ENCODE measurements around the gene BPHL.
"Not testable (repeated sequence)": the region's sequence is repeated elsewhere in the genome, so short reads cannot be mapped to it uniquely, and the experiment has no call there.

BPHL gene

GRCh38 chr6:3159805-3160781, 41.6 kb downstream of the BPHL start:
- H3K9ac ChIP-seq (ENCODE audit: low read length), result no peak overlapping the region
- H3K4me1 ChIP-seq (ENCODE audit: insufficient read depth, low read length), result peaks cover 15% of the 10 kb centered on the region
- no peaks in the 10 kb centered on the region for H3K9me3 ChIP-seq (ENCODE audit: low read length)
- peak overlapping the region; percentile 10 for H3K27ac ChIP-seq (ENCODE audit: low read depth, low read length)
- H3K27me3 ChIP-seq (ENCODE audit: control insufficient read depth in 1 of 2, insufficient read depth in 2 of 2, low read length in 2 of 2), result no peaks in the 10 kb centered on the region
- H3K36me3 ChIP-seq (ENCODE audit: insufficient read depth, low read length), result peaks cover 7% of the 10 kb centered on the region
- no peak overlapping the region for H3K4me3 ChIP-seq (ENCODE audit: low read depth in 1 of 2, low read length in 2 of 2)

- H3K27ac ChIP-seq (ENCODE audit: low read depth, low read length), result peak overlapping the region; percentile 76
- H3K9ac ChIP-seq (ENCODE audit: low read length), result peak overlapping the region; percentile 61
These were observed 43.6 kb downstream of the BPHL start for GRCh38 chr6:3162067-3162497.

GRCh38 chr6:3162565-3163247, 44.2 kb downstream of the BPHL start:
- Histone ChIP-seq H3K4me3 (ENCODE audit: low read depth in 1 of 2, low read length in 2 of 2) (peak overlapping the region; percentile 72 to 76), H3K4me1 (ENCODE audit: insufficient read depth, low read length) (peaks cover 9% of the 10 kb centered on the region), H3K27ac (ENCODE audit: low read depth, low read length) (peak overlapping the region; percentile 76), H3K27me3 (ENCODE audit: control insufficient read depth in 1 of 2, insufficient read depth in 2 of 2, low read length in 2 of 2) (no peaks in the 10 kb centered on the region), H3K9ac (ENCODE audit: low read length) (peak overlapping the region; percentile 61), H3K36me3 (ENCODE audit: insufficient read depth, low read length) (no peaks in the 10 kb centered on the region), H3K9me3 (ENCODE audit: low read length) (no peaks in the 10 kb centered on the region)

More at GRCh38 chr6:3162067-3162497, 43.6 kb downstream of the BPHL start:
- Histone ChIP-seq H3K9me3 (ENCODE audit: low read length) (no peaks in the 10 kb centered on the region), H3K4me3 (ENCODE audit: low read depth in 1 of 2, low read length in 2 of 2) (peak overlapping the region; percentile 72 to 76), H3K27me3 (ENCODE audit: control insufficient read depth in 1 of 2, insufficient read depth in 2 of 2, low read length in 2 of 2) (no peaks in the 10 kb centered on the region), H3K36me3 (ENCODE audit: insufficient read depth, low read length) (no peaks in the 10 kb centered on the region), H3K4me1 (ENCODE audit: insufficient read depth, low read length) (peaks cover 9% of the 10 kb centered on the region)

GRCh38 chr6:3163248-3163594, 44.7 kb downstream of the BPHL start:
- Histone ChIP-seq H3K36me3 (ENCODE audit: insufficient read depth, low read length) (no peaks in the 10 kb centered on the region), H3K27me3 (ENCODE audit: control insufficient read depth in 1 of 2, insufficient read depth in 2 of 2, low read length in 2 of 2) (no peaks in the 10 kb centered on the region), H3K9me3 (ENCODE audit: low read length) (no peaks in the 10 kb centered on the region), H3K27ac (ENCODE audit: low read depth, low read length) (no peak overlapping the region), H3K4me3 (ENCODE audit: low read depth in 1 of 2, low read length in 2 of 2) (peak overlapping the region; percentile 52 to 76), H3K9ac (ENCODE audit: low read length) (no peak overlapping the region), H3K4me1 (ENCODE audit: insufficient read depth, low read length) (peaks cover 9% of the 10 kb centered on the region)

- no peak overlapping the region for H3K9ac ChIP-seq (ENCODE audit: low read length)
- no peak overlapping the region for H3K4me3 ChIP-seq (ENCODE audit: low read depth in 1 of 2, low read length in 2 of 2)
- H3K27ac ChIP-seq (ENCODE audit: low read depth, low read length), result no peak overlapping the region
- peaks cover 5% of the 10 kb centered on the region for H3K4me1 ChIP-seq (ENCODE audit: insufficient read depth, low read length)
- no peaks in the 10 kb centered on the region for H3K9me3 ChIP-seq (ENCODE audit: low read length)
- H3K27me3 ChIP-seq (ENCODE audit: control insufficient read depth in 1 of 2, insufficient read depth in 2 of 2, low read length in 2 of 2), result no peaks in the 10 kb centered on the region
- H3K36me3 ChIP-seq (ENCODE audit: insufficient read depth, low read length), result no peaks in the 10 kb centered on the region
These were observed 45.9 kb downstream of the BPHL start for GRCh38 chr6:3164388-3164787.

GRCh38 chr6:3165631-3166534, 47.4 kb downstream of the BPHL start:
- H3K27ac ChIP-seq (ENCODE audit: low read depth, low read length), result no peak overlapping the region
- H3K36me3 ChIP-seq (ENCODE audit: insufficient read depth, low read length), result no peaks in the 10 kb centered on the region
- no peak overlapping the region for H3K9ac ChIP-seq (ENCODE audit: low read length)

GRCh38 chr6:3166535-3167225, 48.2 kb downstream of the BPHL start:
- H3K27ac ChIP-seq (ENCODE audit: low read depth, low read length); H3K9ac ChIP-seq (ENCODE audit: low read length); H3K9me3 ChIP-seq (ENCODE audit: low read length); H3K27me3 ChIP-seq (ENCODE audit: control insufficient read depth in 1 of 2, insufficient read depth in 2 of 2, low read length in 2 of 2); H3K4me1 ChIP-seq (ENCODE audit: insufficient read depth, low read length); H3K36me3 ChIP-seq (ENCODE audit: insufficient read depth, low read length); H3K4me3 ChIP-seq (ENCODE audit: low read depth in 1 of 2, low read length in 2 of 2): not testable (repeated sequence)

More at GRCh38 chr6:3165631-3166534, 47.4 kb downstream of the BPHL start:
- peaks cover 5% of the 10 kb centered on the region for H3K4me1 ChIP-seq (ENCODE audit: insufficient read depth, low read length)
- H3K9me3 ChIP-seq (ENCODE audit: low read length), result no peaks in the 10 kb centered on the region
- H3K27me3 ChIP-seq (ENCODE audit: control insufficient read depth in 1 of 2, insufficient read depth in 2 of 2, low read length in 2 of 2), result no peaks in the 10 kb centered on the region
- H3K4me3 ChIP-seq (ENCODE audit: low read depth in 1 of 2, low read length in 2 of 2), result no peak overlapping the region

GRCh38 chr6:3168046-3168445, 49.5 kb downstream of the BPHL start:
- not testable (repeated sequence) for H3K27ac ChIP-seq (ENCODE audit: low read depth, low read length); H3K4me1 ChIP-seq (ENCODE audit: insufficient read depth, low read length); H3K27me3 ChIP-seq (ENCODE audit: control insufficient read depth in 1 of 2, insufficient read depth in 2 of 2, low read length in 2 of 2); H3K9me3 ChIP-seq (ENCODE audit: low read length); H3K36me3 ChIP-seq (ENCODE audit: insufficient read depth, low read length); H3K9ac ChIP-seq (ENCODE audit: low read length); H3K4me3 ChIP-seq (ENCODE audit: low read depth in 1 of 2, low read length in 2 of 2)

GRCh38 chr6:3170676-3171075, 52.2 kb downstream of the BPHL start:
- not testable (repeated sequence) for H3K4me3 ChIP-seq (ENCODE audit: low read depth in 1 of 2, low read length in 2 of 2); H3K9me3 ChIP-seq (ENCODE audit: low read length); H3K36me3 ChIP-seq (ENCODE audit: insufficient read depth, low read length); H3K27me3 ChIP-seq (ENCODE audit: control insufficient read depth in 1 of 2, insufficient read depth in 2 of 2, low read length in 2 of 2); H3K9ac ChIP-seq (ENCODE audit: low read length); H3K4me1 ChIP-seq (ENCODE audit: insufficient read depth, low read length); H3K27ac ChIP-seq (ENCODE audit: low read depth, low read length)

GRCh38 chr6:3171313-3172175, 53.0 kb downstream of the BPHL start:
- H3K4me3 ChIP-seq (ENCODE audit: low read depth in 1 of 2, low read length in 2 of 2); H3K9ac ChIP-seq (ENCODE audit: low read length); H3K9me3 ChIP-seq (ENCODE audit: low read length); H3K27me3 ChIP-seq (ENCODE audit: control insufficient read depth in 1 of 2, insufficient read depth in 2 of 2, low read length in 2 of 2); H3K36me3 ChIP-seq (ENCODE audit: insufficient read depth, low read length); H3K4me1 ChIP-seq (ENCODE audit: insufficient read depth, low read length); H3K27ac ChIP-seq (ENCODE audit: low read depth, low read length): not testable (repeated sequence)

All from muscle layer of colon (tissue), 2 donors.